ENCODE data around the gene UGT2B7.

- no peak for TF ChIP-seq POLR2AphosphoS5 (IDR thresholded peaks at IDR 0.05)
- TF ChIP-seq POLR2A (IDR thresholded peaks at IDR 0.05; ENCODE audit: low read depth) = no peak
Measured at GRCh38 chr4:69069085-69069484, 27.2 kb upstream of the UGT2B7 start.

All from esophagus muscularis mucosa (tissue), 2 donors.